ENCODE data around the gene CABP4.
A peak's percentile ranks its signal among the peaks of the same experiment; 100 is the strongest.

The CABP4 gene

DNA sequence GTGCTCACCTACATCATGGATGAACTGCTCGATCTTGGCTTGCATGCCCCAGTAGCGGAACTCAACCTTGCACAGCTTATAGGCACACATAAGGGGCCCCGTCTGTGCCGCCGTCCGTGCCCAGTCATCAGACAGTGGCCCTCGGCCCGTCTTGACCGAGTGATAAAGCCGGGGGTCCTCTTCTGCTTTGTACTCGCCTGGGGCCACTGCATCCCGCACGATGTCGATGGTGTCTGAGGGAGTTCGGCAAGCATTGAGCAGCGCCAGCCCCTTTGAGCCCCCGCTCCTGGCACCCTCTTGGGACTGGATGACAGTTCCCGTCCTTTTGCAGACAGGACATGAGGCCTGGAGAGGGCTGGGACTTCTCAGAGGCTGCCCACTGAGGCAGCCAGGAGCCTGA lies 46.7 kb downstream of the CABP4 start:
- no peak overlapping the region for H3K4me3 ChIP-seq (IDR thresholded peaks at IDR 0.05; ENCODE audit: insufficient read depth, low read depth, low read length)
- no peak overlapping the region for H2AFZ ChIP-seq (ENCODE audit: low read depth)
- TF ChIP-seq CTCF (conservative IDR thresholded peaks at IDR 0.05; ENCODE audit: low read depth, low read length), result no peak
- no peaks in the 10 kb centered on the region for H3K36me3 ChIP-seq (ENCODE audit: insufficient read depth)
- no peaks in the 10 kb centered on the region for H4K20me1 ChIP-seq (ENCODE audit: insufficient read depth)
- H3K27me3 ChIP-seq (ENCODE audit: insufficient read depth, low read depth), result no peaks in the 10 kb centered on the region
- no peak overlapping the region for H3K9ac ChIP-seq
- H3K4me1 ChIP-seq (ENCODE audit: low read depth, poor library complexity, severe bottlenecking), result peaks cover 21% of the 10 kb centered on the region
- no peak overlapping the region for H3K27ac ChIP-seq
- H3K4me2 ChIP-seq, result no peak overlapping the region
- H3K79me2 ChIP-seq (ENCODE audit: insufficient read depth, low read depth), result peaks cover 7% of the 10 kb centered on the region; the same call in 1 of the 2 replicates

GRCh38 chr11:67502328-67502979 lies 47.3 kb downstream of the CABP4 start:
- Histone ChIP-seq H3K27me3 (ENCODE audit: insufficient read depth, low read depth) (no peaks in the 10 kb centered on the region), H3K27ac (no peak overlapping the region), H3K4me1 (ENCODE audit: low read depth, poor library complexity, severe bottlenecking) (peaks cover 26% of the 10 kb centered on the region), H2AFZ (ENCODE audit: low read depth) (no peak overlapping the region), H3K36me3 (ENCODE audit: insufficient read depth) (no peaks in the 10 kb centered on the region), H3K9ac (no peak overlapping the region), H3K79me2 (ENCODE audit: insufficient read depth, low read depth) (peaks cover 7% of the 10 kb centered on the region; the same call in 1 of the 2 replicates), H3K4me3 (IDR thresholded peaks at IDR 0.05; ENCODE audit: insufficient read depth, low read depth, low read length) (no peak overlapping the region), H3K4me2 (no peak overlapping the region), H4K20me1 (ENCODE audit: insufficient read depth) (no peaks in the 10 kb centered on the region)
- TF ChIP-seq CTCF (conservative IDR thresholded peaks at IDR 0.05; ENCODE audit: low read depth, low read length), result no peak

- Histone ChIP-seq H2AFZ (ENCODE audit: low read depth) (no peak overlapping the region), H3K79me2 (ENCODE audit: insufficient read depth, low read depth) (peaks cover 7% of the 10 kb centered on the region; the same call in 1 of the 2 replicates), H3K9ac (no peak overlapping the region), H4K20me1 (ENCODE audit: insufficient read depth) (no peaks in the 10 kb centered on the region), H3K4me3 (IDR thresholded peaks at IDR 0.05; ENCODE audit: insufficient read depth, low read depth, low read length) (no peak overlapping the region), H3K27me3 (ENCODE audit: insufficient read depth, low read depth) (no peaks in the 10 kb centered on the region), H3K27ac (no peak overlapping the region), H3K4me1 (ENCODE audit: low read depth, poor library complexity, severe bottlenecking) (peaks cover 26% of the 10 kb centered on the region), H3K4me2 (peak overlapping the region; percentile 29; the same call in 1 of the 2 replicates), H3K36me3 (ENCODE audit: insufficient read depth) (no peaks in the 10 kb centered on the region)
- no peak for TF ChIP-seq CTCF (conservative IDR thresholded peaks at IDR 0.05; ENCODE audit: low read depth, low read length)
Observed at GRCh38 chr11:67503119-67504004, 48.2 kb downstream of the CABP4 start.

DNA sequence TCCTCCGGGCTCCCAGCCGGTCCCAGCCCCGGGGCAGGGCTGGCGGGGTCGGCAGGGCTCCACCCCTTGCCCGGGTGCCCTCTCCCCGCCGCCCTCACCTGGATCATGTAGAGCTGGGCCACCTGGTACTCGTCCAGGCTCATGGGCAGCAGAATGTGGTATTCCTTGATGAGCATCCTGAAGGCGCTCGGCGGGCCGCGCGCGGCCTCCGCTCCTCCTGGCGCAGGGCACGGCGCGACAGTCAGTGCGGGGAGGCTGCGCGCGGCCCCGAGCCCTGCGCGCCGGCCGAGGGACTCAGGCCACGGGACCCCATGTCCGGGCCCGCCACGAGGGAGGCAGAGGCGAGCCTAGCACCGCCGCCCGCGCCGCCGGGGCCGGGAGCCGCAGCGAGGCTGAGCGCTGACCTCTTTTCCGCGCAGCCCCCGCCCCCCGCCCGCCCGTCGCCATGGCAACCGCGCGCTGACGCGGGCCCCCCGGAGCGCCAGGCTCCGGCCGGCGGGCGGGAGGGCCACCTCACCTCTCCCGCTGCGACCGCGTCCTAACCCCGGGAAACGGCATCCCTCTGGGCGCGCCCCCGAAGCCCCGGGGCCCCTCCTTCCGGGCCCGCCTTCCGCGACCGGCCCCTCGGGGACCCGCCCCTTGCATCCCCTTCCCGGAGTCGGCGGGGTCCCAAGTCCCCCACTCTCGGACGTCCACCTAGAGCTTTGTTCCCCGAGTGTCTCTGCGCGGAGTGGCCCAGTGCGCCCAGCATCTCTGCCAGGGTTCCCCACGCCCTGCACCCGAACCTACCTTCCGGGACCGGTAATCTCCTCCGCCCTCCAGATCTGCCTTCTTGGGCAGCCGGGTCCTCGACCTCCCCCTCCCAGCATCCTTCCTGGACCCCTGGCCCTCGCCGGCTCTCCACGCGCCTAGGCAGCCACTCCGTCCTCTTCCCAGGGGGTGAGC lies 49.1 kb downstream of the CABP4 start:
- no peak for TF ChIP-seq CTCF (conservative IDR thresholded peaks at IDR 0.05; ENCODE audit: low read depth, low read length)
- no peaks in the 10 kb centered on the region for H3K27me3 ChIP-seq (ENCODE audit: insufficient read depth, low read depth)
- H3K4me2 ChIP-seq, result peak overlapping the region; percentile 98
- peak overlapping the region; percentile 34; the same call in 1 of the 2 replicates for H3K9ac ChIP-seq
- peaks cover 30% of the 10 kb centered on the region for H3K4me1 ChIP-seq (ENCODE audit: low read depth, poor library complexity, severe bottlenecking)
- no peak overlapping the region for H3K27ac ChIP-seq
- no peaks in the 10 kb centered on the region for H3K36me3 ChIP-seq (ENCODE audit: insufficient read depth)
- no peaks in the 10 kb centered on the region for H4K20me1 ChIP-seq (ENCODE audit: insufficient read depth)
- peaks cover 7% of the 10 kb centered on the region; the same call in 1 of the 2 replicates for H3K79me2 ChIP-seq (ENCODE audit: insufficient read depth, low read depth)
- peak overlapping the region; percentile 61 for H2AFZ ChIP-seq (ENCODE audit: low read depth)
- no peak overlapping the region for H3K4me3 ChIP-seq (IDR thresholded peaks at IDR 0.05; ENCODE audit: insufficient read depth, low read depth, low read length)

Measured in KMS-11 (cell line).